GM12878 (cell line): ENCODE data around the gene CMSS1. TPM values are rescaled to one million over a fixed set of nuclear protein-coding genes. Genes with fewer than 3 reads are reported as not detected.

ENCODE experiments used
- ATAC-seq: fragments of 200-7000 bp; cut with Tn5 transposase; 3 replicates; pipeline ENCODE4 v1.9.1; 2020; ENCODE audit warnings: mild to moderate bottlenecking, moderate library complexity
- BruUV-seq: library from RNA; stranded (reverse); fragments of 400-500 nt; replicated peaks from 2 replicates; lab custom pipeline; 2021; lab: Mats Ljungman, UMichigan
- CTCF ChIA-PET: fragments of 300-600 bp; sonication (Branson Sonifier 250); formaldehyde crosslinking; extraction: SDS; loops from one replicate; lab custom pipeline; 2021; ENCODE audit warnings: inconsistent platforms; lab: Yijun Ruan, JAX
- POLR2A ChIA-PET: fragments of 350-600 bp; formaldehyde crosslinking; extraction: SDS; loops from one replicate; lab custom pipeline; 2021; ENCODE audit warnings: inconsistent platforms; lab: Charles Lee
- RAD21 ChIA-PET: fragments of 300-600 bp; sonication (Branson Sonifier 250); formaldehyde crosslinking; loops from one replicate; lab custom pipeline; 2023; ENCODE audit warnings: antibody characterized with exemption; ENCODE audit not compliant: unreplicated experiment; lab: Charles Lee
- SMC1A ChIA-PET: fragments of 300-600 bp; sonication (Branson Sonifier 250); formaldehyde crosslinking; loops from one replicate; lab custom pipeline; 2023; ENCODE audit not compliant: unreplicated experiment, uncharacterized antibody; lab: Charles Lee
- DNase-seq: peaks from one replicate; pipeline ENCODE4 v3.0.0-alpha.2; 2011; ENCODE audit warnings: low read depth, low spot score
- FAIRE-seq: peaks from 3 replicates; lab custom pipeline; 2011; peaks lifted over from hg19 to GRCh38; lab: Jason Lieb, UNC
- H2AFZ ChIP-seq: 2 replicates; pipeline ENCODE4 v1.6.0; 2011; ENCODE audit warnings: low read depth, low read length, control low read depth; ENCODE audit not compliant: control insufficient read depth
- H3K27ac ChIP-seq: 2 replicates; pipeline ENCODE4 v1.5.1; 2011; ENCODE audit warnings: control low read depth; ENCODE audit not compliant: control insufficient read depth, insufficient read depth
- H3K27me3 ChIP-seq, 2 experiments: replicated peaks in 1 of 2; 2 replicates each; pipeline versions ENCODE4 v1.6.0 to v1.6.1; 2011; ENCODE audit warnings: low read length in 1 of 2; ENCODE audit not compliant: control insufficient read depth in 2 of 2, insufficient read depth in 2 of 2
- H3K36me3 ChIP-seq, 2 experiments: 2 replicates each; pipeline ENCODE4 v1.5.1; 2011; ENCODE audit warnings: low read length in 1 of 2; ENCODE audit not compliant: control insufficient read depth in 2 of 2, insufficient read depth in 2 of 2
- H3K4me1 ChIP-seq: 2 replicates; pipeline ENCODE4 v1.6.1; 2011; ENCODE audit warnings: mild to moderate bottlenecking, low read length, moderate library complexity, mixed read lengths; ENCODE audit not compliant: control insufficient read depth, insufficient read depth
- H3K4me2 ChIP-seq: 2 replicates; pipeline ENCODE4 v1.6.0; 2011; ENCODE audit warnings: control low read depth; ENCODE audit not compliant: control insufficient read depth, insufficient read depth
- H3K4me3 ChIP-seq: fragments of 200-600 bp; sonication (generic); 2 replicates; pipeline ENCODE4 v1.5.1; 2016
- H3K79me2 ChIP-seq: 2 replicates; pipeline ENCODE4 v1.6.0; 2011; ENCODE audit warnings: low read length; ENCODE audit not compliant: control insufficient read depth, insufficient read depth
- H3K9ac ChIP-seq: 2 replicates; pipeline ENCODE4 v1.8.0; 2011; ENCODE audit warnings: low read length, control low read depth, mixed read lengths; ENCODE audit not compliant: control insufficient read depth, insufficient read depth
- H3K9me3 ChIP-seq: replicated peaks from 3 replicates; pipeline ENCODE4 v1.5.1; 2011; ENCODE audit warnings: mild to moderate bottlenecking, low read length; ENCODE audit not compliant: control insufficient read depth, insufficient read depth
- H4K20me1 ChIP-seq: 2 replicates; pipeline ENCODE4 v1.6.0; 2011; ENCODE audit not compliant: control insufficient read depth, insufficient read depth
- CHD1 ChIP-seq: IDR thresholded peaks from 2 replicates; pipeline ENCODE4 v1.6.1; 2012; ENCODE audit warnings: low read depth, low read length, improper control_type of control experiment
- E2F4 ChIP-seq: IDR thresholded peaks from 2 replicates; pipeline ENCODE4 v1.6.1; 2012; ENCODE audit warnings: low read depth, low read length, improper control_type of control experiment
- JUNB ChIP-seq: IDR thresholded peaks from 2 replicates; pipeline ENCODE4 v1.6.1; 2016; ENCODE audit warnings: antibody characterized with exemption, mild to moderate bottlenecking
- NFYB ChIP-seq: IDR thresholded peaks from 2 replicates; pipeline ENCODE4 v1.6.1; 2011; ENCODE audit warnings: low read depth, mild to moderate bottlenecking, low read length, improper control_type of control experiment, moderate library complexity; ENCODE audit not compliant: insufficient read depth
- NKRF ChIP-seq: fragments of 450-650 bp; conservative IDR thresholded peaks from 2 replicates; pipeline ENCODE4 v1.6.1; 2017; ENCODE audit warnings: mild to moderate bottlenecking, moderate library complexity
- NR2C2 ChIP-seq: IDR thresholded peaks from 2 replicates; pipeline ENCODE4 v1.6.1; 2011; ENCODE audit warnings: borderline replicate concordance, low read depth; ENCODE audit not compliant: control insufficient read depth, insufficient read length
- PBX3 ChIP-seq: IDR thresholded peaks from 2 replicates; pipeline ENCODE4 v1.6.1; 2011; ENCODE audit warnings: mild to moderate bottlenecking, low read depth, low read length, moderate library complexity; ENCODE audit not compliant: insufficient replicate concordance
- RCOR1 ChIP-seq: conservative IDR thresholded peaks from 2 replicates; pipeline ENCODE4 v1.6.1; 2012; ENCODE audit warnings: low read depth, low read length, improper control_type of control experiment
- SIN3A ChIP-seq: IDR thresholded peaks from 2 replicates; pipeline ENCODE4 v1.6.1; 2012; ENCODE audit warnings: low read depth, low read length, improper control_type of control experiment
- SMARCA5 ChIP-seq: fragments of 450-650 bp; IDR thresholded peaks from 2 replicates; pipeline ENCODE4 v1.6.1; 2017; ENCODE audit warnings: mild to moderate bottlenecking
- ZNF24 ChIP-seq: fragments of 450-650 bp; IDR thresholded peaks from 2 replicates; pipeline ENCODE4 v1.6.1; 2017; ENCODE audit warnings: antibody characterized with exemption, mild to moderate bottlenecking
- ZNF687 ChIP-seq: fragments of 450-650 bp; IDR thresholded peaks from 2 replicates; pipeline ENCODE4 v1.6.1; 2017; ENCODE audit warnings: mild to moderate bottlenecking, moderate library complexity
- WGBS: methylation state at CpG from one replicate; pipeline ENCODE4 v1.1.6; 2016; ENCODE audit warnings: low lambda C conversion rate; ENCODE audit not compliant: insufficient replicate concordance, insufficient coverage; ENCODE audit errors: missing lambda C conversion rate; 5-methylcytosine and 5-hydroxymethylcytosine counted together
- in situ Hi-C: fragments of 300-500 bp; cut with MboI; formaldehyde crosslinking; loops from 9 replicates; pipeline ENCODE4 v1.14.3; 2018; ENCODE audit warnings: mixed read lengths
- intact Hi-C: fragments of 100-400 bp; cut with micrococcal nuclease; formaldehyde crosslinking; loops from one replicate; pipeline ENCODE4 v1.14.2; 2022; ENCODE audit not compliant: unreplicated experiment
- polyA plus RNA-seq, 11 experiments: library from polyadenylated mRNA; depleted of rRNA in 4 of 11; unstranded in 6 of 11; stranded (reverse) in 5 of 11; fragments of >200 nt; fragmentation: Nextera tagmentation in 4 of 11; fragmentation: Illumina TruSeq in 1 of 11; extraction: Ambion mirVana in 4 of 11; extraction: Trizol in 1 of 11; gene quantifications; 1 replicate in 1 of 11; 2 replicates in 10 of 11; pipeline versions ENCODE4 v1.2.1 to v1.2.3, GENCODE V29; 2011 to 2016; ENCODE audit warnings: inconsistent platforms in 2 of 11, missing spikeins in 2 of 11, low read depth in 1 of 11
- total RNA-seq, 4 experiments: library from RNA; depleted of rRNA in 3 of 4; stranded (reverse); fragments of >200 nt in 3 of 4; fragmentation: Illumina TruSeq in 1 of 4; extraction: Trizol in 1 of 4; gene quantifications; 2 replicates each; pipeline versions ENCODE4 v1.2.1 to v1.2.3, GENCODE V29; 2013 to 2021

The CMSS1 gene
- total and polyA plus RNA-seq, 10 of the 15 experiments (the other 5 are each of a cell fraction or from before 2014, with no cell fraction given): 31.0 to 118 (median 70.1) TPM

- RAD21 ChIA-PET: no interaction called here
- no peaks in the 10 kb centered on the region for H3K27me3 ChIP-seq
- H3K9ac ChIP-seq: no peak overlapping the region
- no peaks in the 10 kb centered on the region for H3K36me3 ChIP-seq
- no peaks in the 10 kb centered on the region for H3K79me2 ChIP-seq
- CTCF ChIA-PET: interaction anchor here (1.0 to 1.1 kb wide), 2 partner anchors 9 to 94 kb away, joined by 3 read pairs; no protein-coding TSS in a partner anchor
- no peaks in the 10 kb centered on the region for H4K20me1 ChIP-seq
- in situ Hi-C loops (no loop called here), intact Hi-C loops (no loop called here)
- FAIRE-seq (no peak), ATAC-seq (no peak), DNase-seq (no peak)
- no peak overlapping the region for H3K4me3 ChIP-seq
- POLR2A ChIA-PET: no interaction called here
- no peak overlapping the region for H3K27ac ChIP-seq
- no peaks in the 10 kb centered on the region for H3K4me1 ChIP-seq
- TF ChIP-seq RCOR1 (no peak), NFYB (no peak), JUNB (no peak), ZNF687 (no peak), NKRF (no peak), ZNF24 (no peak), PBX3 (no peak), SIN3A (no peak), NR2C2 (no peak), E2F4 (no peak), CHD1 (no peak), SMARCA5 (no peak)
- 79% methylated on average over 2 of the region's 2 CpGs for WGBS
- no peak overlapping the region for H3K4me2 ChIP-seq
- no TSS peak for BruUV-seq
- H2AFZ ChIP-seq: no peak overlapping the region
- SMC1A ChIA-PET: interaction anchor here (0.6 to 1.9 kb wide), 5 partner anchors 9 to 28 kb away, joined by 3 to 7 read pairs (median 4); no protein-coding TSS in a partner anchor
- H3K9me3 ChIP-seq: no peaks in the 10 kb centered on the region
Observed at GRCh38 chr3:100163787-100164186, 346.1 kb downstream of the CMSS1 start.
